Measurements from ENCODE around the gene MFAP2. TPM values are rescaled to one million over a fixed set of nuclear protein-coding genes. Genes with fewer than 3 reads are reported as not detected.

The MFAP2 gene
- total and polyA plus RNA-seq, 2 donors from 2014 or later: 7.2 to 8.2 TPM

- Histone ChIP-seq H3K9ac (ENCODE audit: low read length in 3 of 3) (no peak overlapping the region), H3K27me3 (ENCODE audit: control insufficient read depth, insufficient read depth, low read length) (no peaks in the 10 kb centered on the region), H3K4me3 (ENCODE audit: low read length in 3 of 3) (no peak overlapping the region), H3K4me1 (ENCODE audit: control insufficient read depth in 2 of 3, insufficient read depth in 2 of 3, low read depth in 1 of 3, low read length in 3 of 3) (peaks cover 0 to 2% (median 0%) of the 10 kb centered on the region in 3 donors), H3K27ac (ENCODE audit: low read depth in 2 of 2, low read length in 2 of 2) (peak overlapping the region; percentile 35 to 61), H3K36me3 (ENCODE audit: control insufficient read depth in 2 of 3, insufficient read depth in 3 of 3, low read length in 3 of 3) (peaks cover 6 to 57% (median 48%) of the 10 kb centered on the region in 3 donors), H3K9me3 (ENCODE audit: control insufficient read depth in 2 of 3, insufficient read depth in 1 of 3, low read length in 3 of 3) (no peaks in the 10 kb centered on the region)
- TF ChIP-seq CTCF (IDR thresholded peaks at IDR 0.05; ENCODE audit: borderline replicate concordance, extremely low read depth, insufficient read depth): no peak
- intact Hi-C loops (cut with DNase I): no loop called here
- FAIRE-seq: no peak
- DNase-seq: no peak
Observed at GRCh38 chr1:17027900-17028299, 47.5 kb upstream of the MFAP2 start.

- FAIRE-seq: no peak
- no peak for DNase-seq
- H3K36me3 ChIP-seq (ENCODE audit: control insufficient read depth in 2 of 3, insufficient read depth in 3 of 3, low read length in 3 of 3): peaks cover 6 to 58% (median 49%) of the 10 kb centered on the region in 3 donors
- intact Hi-C loops (cut with DNase I): no loop called here
- no peaks in the 10 kb centered on the region for H3K27me3 ChIP-seq (ENCODE audit: control insufficient read depth, insufficient read depth, low read length)
- H3K9me3 ChIP-seq (ENCODE audit: control insufficient read depth in 2 of 3, insufficient read depth in 1 of 3, low read length in 3 of 3): no peaks in the 10 kb centered on the region
- TF ChIP-seq CTCF (IDR thresholded peaks at IDR 0.05; ENCODE audit: borderline replicate concordance, extremely low read depth, insufficient read depth): no peak
- peak overlapping the region; percentile 25 to 61 for H3K27ac ChIP-seq (ENCODE audit: low read depth in 2 of 2, low read length in 2 of 2)
- H3K9ac ChIP-seq (ENCODE audit: low read length in 3 of 3): no peak overlapping the region
- H3K4me3 ChIP-seq (ENCODE audit: low read length in 3 of 3): no peak overlapping the region
- H3K4me1 ChIP-seq (ENCODE audit: control insufficient read depth in 2 of 3, insufficient read depth in 2 of 3, low read depth in 1 of 3, low read length in 3 of 3): peaks cover 0 to 2% (median 0%) of the 10 kb centered on the region in 3 donors
Observed at GRCh38 chr1:17027403-17027802, 47.0 kb upstream of the MFAP2 start.

GRCh38 chr1:17024721-17025120 is 44.3 kb upstream of the MFAP2 start:
- no peak for TF ChIP-seq CTCF (IDR thresholded peaks at IDR 0.05; ENCODE audit: borderline replicate concordance, extremely low read depth, insufficient read depth)
- peaks cover 10 to 77% (median 62%) of the 10 kb centered on the region in 3 donors for H3K36me3 ChIP-seq (ENCODE audit: control insufficient read depth in 2 of 3, insufficient read depth in 3 of 3, low read length in 3 of 3)
- H3K27ac ChIP-seq (ENCODE audit: low read depth in 2 of 2, low read length in 2 of 2): no peak overlapping the region
- intact Hi-C loops (cut with DNase I): no loop called here
- no peaks in the 10 kb centered on the region for H3K9me3 ChIP-seq (ENCODE audit: control insufficient read depth in 2 of 3, insufficient read depth in 1 of 3, low read length in 3 of 3)
- H3K9ac ChIP-seq (ENCODE audit: low read length in 3 of 3): no peak overlapping the region
- no peak for DNase-seq
- H3K4me1 ChIP-seq (ENCODE audit: control insufficient read depth in 2 of 3, insufficient read depth in 2 of 3, low read depth in 1 of 3, low read length in 3 of 3): peaks cover 0 to 2% (median 0%) of the 10 kb centered on the region in 3 donors
- FAIRE-seq: no peak
- no peaks in the 10 kb centered on the region for H3K27me3 ChIP-seq (ENCODE audit: control insufficient read depth, insufficient read depth, low read length)
- H3K4me3 ChIP-seq (ENCODE audit: low read length in 3 of 3): no peak overlapping the region

GRCh38 chr1:17023573-17023972 is 43.2 kb upstream of the MFAP2 start:
- intact Hi-C loops (cut with DNase I): no loop called here
- H3K4me1 ChIP-seq (ENCODE audit: control insufficient read depth in 2 of 3, insufficient read depth in 2 of 3, low read depth in 1 of 3, low read length in 3 of 3): peaks cover 0 to 2% (median 0%) of the 10 kb centered on the region in 3 donors
- peaks cover 10 to 85% (median 68%) of the 10 kb centered on the region in 3 donors for H3K36me3 ChIP-seq (ENCODE audit: control insufficient read depth in 2 of 3, insufficient read depth in 3 of 3, low read length in 3 of 3)
- no peaks in the 10 kb centered on the region for H3K27me3 ChIP-seq (ENCODE audit: control insufficient read depth, insufficient read depth, low read length)
- no peak for TF ChIP-seq CTCF (IDR thresholded peaks at IDR 0.05; ENCODE audit: borderline replicate concordance, extremely low read depth, insufficient read depth)
- FAIRE-seq (no peak), DNase-seq (peak in 2 of 5 donors; percentile 28 to 34)
- H3K27ac ChIP-seq (ENCODE audit: low read depth in 2 of 2, low read length in 2 of 2): no peak overlapping the region
- H3K4me3 ChIP-seq (ENCODE audit: low read length in 3 of 3): no peak overlapping the region
- no peaks in the 10 kb centered on the region for H3K9me3 ChIP-seq (ENCODE audit: control insufficient read depth in 2 of 3, insufficient read depth in 1 of 3, low read length in 3 of 3)
- H3K9ac ChIP-seq (ENCODE audit: low read length in 3 of 3): no peak overlapping the region

Data from kidney (tissue), 14 donors.